Measurements from ENCODE around the gene TRIM63. TPM values are rescaled to one million over a fixed set of nuclear protein-coding genes. Genes with fewer than 3 reads are reported as not detected.

Gene TRIM63
- total and polyA plus RNA-seq, 11 donors: 136 to 598 (median 204) TPM

- H3K27ac ChIP-seq: peak overlapping the region in 3 of 12 donors; percentile 34 to 97 (median 39)
- no peaks in the 10 kb centered on the region for H3K9me3 ChIP-seq
- peak overlapping the region in 2 of 12 donors; percentile 49 to 50 for H3K4me3 ChIP-seq
- ATAC-seq: no peak
- no peaks in the 10 kb centered on the region for H3K36me3 ChIP-seq
- TF ChIP-seq CTCF (IDR thresholded peaks at IDR 0.05): no peak
- TF ChIP-seq POLR2A (IDR thresholded peaks at IDR 0.05): no peak
- DNase-seq: peak in 1 of 5 donors; percentile 29
- 50 to 62% (median 59%) methylated on average over 5 of the region's 5 CpGs for WGBS, 4 donors
- intact Hi-C loops (cut with DNase I): no loop called here
- peaks cover 0 to 44% (median 15%) of the 10 kb centered on the region in 12 donors for H3K4me1 ChIP-seq
- H3K27me3 ChIP-seq: no peaks in the 10 kb centered on the region
Measured at GRCh38 chr1:26025060-26025459, 42.4 kb downstream of the TRIM63 start.

DNA sequence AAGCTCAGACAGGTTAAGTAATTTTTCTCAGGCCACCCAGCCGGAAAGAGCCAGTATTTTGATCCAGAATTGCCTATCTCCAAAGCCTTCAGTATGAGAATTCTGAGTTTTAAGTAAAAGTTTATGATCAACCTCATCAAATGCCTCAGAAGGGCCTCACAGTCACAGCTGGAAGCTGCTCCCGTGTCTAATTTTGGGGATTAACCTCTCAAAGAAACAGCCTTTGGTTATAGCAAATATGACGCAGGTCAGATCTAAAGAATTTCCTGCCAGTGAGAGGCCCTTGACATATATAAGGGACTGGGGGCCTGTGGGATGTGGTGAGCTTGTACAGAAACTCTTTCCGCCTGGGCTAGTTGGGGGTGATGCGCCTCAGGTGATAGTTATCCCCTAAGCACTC lies 43.6 kb downstream of the TRIM63 start:
- Histone ChIP-seq H3K36me3 (no peaks in the 10 kb centered on the region), H3K4me3 (peak overlapping the region in 5 of 12 donors; percentile 5 to 59 (median 50)), H3K27ac (peak overlapping the region in 5 of 12 donors; percentile 31 to 97 (median 49)), H3K4me1 (peaks cover 0 to 54% (median 16%) of the 10 kb centered on the region in 12 donors), H3K27me3 (no peaks in the 10 kb centered on the region), H3K9me3 (no peaks in the 10 kb centered on the region)
- DNase-seq (peak in 1 of 5 donors; percentile 7), ATAC-seq (no peak)
- TF ChIP-seq POLR2A (IDR thresholded peaks at IDR 0.05) (no peak), CTCF (IDR thresholded peaks at IDR 0.05) (no peak)
- intact Hi-C loops (cut with DNase I): loop anchor here in 1 of 10 donors (5.0 kb wide), 1 partner anchor 133 kb away; the partner anchor contains the start of gene FAM110D
- 76 to 82% (median 79%) methylated on average over 5 of the region's 5 CpGs for WGBS, 4 donors

- TF ChIP-seq CTCF (IDR thresholded peaks at IDR 0.05) (no peak), POLR2A (IDR thresholded peaks at IDR 0.05) (no peak)
- no peak for ATAC-seq
- H3K27me3 ChIP-seq: no peaks in the 10 kb centered on the region
- H3K36me3 ChIP-seq: no peaks in the 10 kb centered on the region
- peak overlapping the region in 9 of 12 donors; percentile 75 to 98 (median 90) for H3K27ac ChIP-seq
- peak in 1 of 5 donors; percentile 41 for DNase-seq
- H3K4me1 ChIP-seq: peaks cover 0 to 62% (median 17%) of the 10 kb centered on the region in 12 donors
- 56 to 75% (median 67%) methylated on average over 13 of the region's 13 CpGs for WGBS, 4 donors
- no peaks in the 10 kb centered on the region for H3K9me3 ChIP-seq
- H3K4me3 ChIP-seq: peak overlapping the region in 5 of 12 donors; percentile 13 to 59 (median 50)
- intact Hi-C loops (cut with DNase I): loop anchor here in 1 of 10 donors (5.0 kb wide), 1 partner anchor 134 kb away; the partner anchor contains the start of gene FAM110D
Measured at GRCh38 chr1:26023009-26023408, 44.4 kb downstream of the TRIM63 start.

- peak overlapping the region; percentile 55 to 98 (median 86) for H3K27ac ChIP-seq
- WGBS, 4 donors: 35 to 55% (median 49%) methylated on average over 4 to 8 of the region's 8 CpGs
- no peak for TF ChIP-seq POLR2A (IDR thresholded peaks at IDR 0.05)
- TF ChIP-seq CTCF (IDR thresholded peaks at IDR 0.05): no peak
- intact Hi-C loops (cut with DNase I): loop anchor here in 1 of 10 donors (5.0 kb wide), 1 partner anchor 135 kb away; the partner anchor contains the start of gene FAM110D
- H3K27me3 ChIP-seq: no peaks in the 10 kb centered on the region
- peak overlapping the region in 6 of 12 donors; percentile 13 to 59 (median 50) for H3K4me3 ChIP-seq
- H3K9me3 ChIP-seq: no peaks in the 10 kb centered on the region
- H3K36me3 ChIP-seq: no peaks in the 10 kb centered on the region
- peaks cover 0 to 68% (median 21%) of the 10 kb centered on the region in 12 donors for H3K4me1 ChIP-seq
- ATAC-seq (peak in 2 of 4 donors; percentile 0 to 4), DNase-seq (peak in 1 of 5 donors; percentile 55)
Measured at GRCh38 chr1:26022404-26022779, 45.0 kb downstream of the TRIM63 start.

Data from heart left ventricle (tissue), 16 donors.